ENCODE measurements around the gene TTC24. TPM values are rescaled to one million over a fixed set of nuclear protein-coding genes. Genes with fewer than 3 reads are reported as not detected.

Gene TTC24
- total RNA-seq, 1 donor from 2014 or later = not detected

- H3K4me3 Mint-ChIP-seq (ENCODE audit: unreplicated experiment) = no peak overlapping the region
- H3K4me1 Mint-ChIP-seq (ENCODE audit: low read depth) = no peaks in the 10 kb centered on the region
- no peak for DNase-seq (ENCODE audit: low spot score)
- no peak overlapping the region for H3K27ac Mint-ChIP-seq (ENCODE audit: unreplicated experiment)
- TF ChIP-seq, protein P1, sequence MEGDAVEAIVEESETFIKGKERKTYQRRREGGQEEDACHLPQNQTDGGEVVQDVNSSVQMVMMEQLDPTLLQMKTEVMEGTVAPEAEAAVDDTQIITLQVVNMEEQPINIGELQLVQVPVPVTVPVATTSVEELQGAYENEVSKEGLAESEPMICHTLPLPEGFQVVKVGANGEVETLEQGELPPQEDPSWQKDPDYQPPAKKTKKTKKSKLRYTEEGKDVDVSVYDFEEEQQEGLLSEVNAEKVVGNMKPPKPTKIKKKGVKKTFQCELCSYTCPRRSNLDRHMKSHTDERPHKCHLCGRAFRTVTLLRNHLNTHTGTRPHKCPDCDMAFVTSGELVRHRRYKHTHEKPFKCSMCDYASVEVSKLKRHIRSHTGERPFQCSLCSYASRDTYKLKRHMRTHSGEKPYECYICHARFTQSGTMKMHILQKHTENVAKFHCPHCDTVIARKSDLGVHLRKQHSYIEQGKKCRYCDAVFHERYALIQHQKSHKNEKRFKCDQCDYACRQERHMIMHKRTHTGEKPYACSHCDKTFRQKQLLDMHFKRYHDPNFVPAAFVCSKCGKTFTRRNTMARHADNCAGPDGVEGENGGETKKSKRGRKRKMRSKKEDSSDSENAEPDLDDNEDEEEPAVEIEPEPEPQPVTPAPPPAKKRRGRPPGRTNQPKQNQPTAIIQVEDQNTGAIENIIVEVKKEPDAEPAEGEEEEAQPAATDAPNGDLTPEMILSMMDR (IDR thresholded peaks at IDR 0.05) = no peak
- H3K36me3 Mint-ChIP-seq (ENCODE audit: low read depth) = peaks cover 5% of the 10 kb centered on the region
- no peaks in the 10 kb centered on the region for H3K9me3 Mint-ChIP-seq (ENCODE audit: low read depth)
- H3K27me3 Mint-ChIP-seq (ENCODE audit: low read depth) = no peaks in the 10 kb centered on the region
Measured at GRCh38 chr1:156537027-156537426, 42.5 kb upstream of the TTC24 start.

GRCh38 chr1:156538711-156539440, 40.6 kb upstream of the TTC24 start:
- Mint-ChIP-seq H3K36me3 (ENCODE audit: low read depth) (peaks cover 6% of the 10 kb centered on the region), H3K27ac (ENCODE audit: unreplicated experiment) (no peak overlapping the region), H3K4me3 (ENCODE audit: unreplicated experiment) (no peak overlapping the region), H3K27me3 (ENCODE audit: low read depth) (no peaks in the 10 kb centered on the region), H3K4me1 (ENCODE audit: low read depth) (no peaks in the 10 kb centered on the region), H3K9me3 (ENCODE audit: low read depth) (no peaks in the 10 kb centered on the region)
- DNase-seq (ENCODE audit: low spot score) = peak; percentile 41
- TF ChIP-seq, protein P1 (IDR thresholded peaks at IDR 0.05) = no peak

DNA sequence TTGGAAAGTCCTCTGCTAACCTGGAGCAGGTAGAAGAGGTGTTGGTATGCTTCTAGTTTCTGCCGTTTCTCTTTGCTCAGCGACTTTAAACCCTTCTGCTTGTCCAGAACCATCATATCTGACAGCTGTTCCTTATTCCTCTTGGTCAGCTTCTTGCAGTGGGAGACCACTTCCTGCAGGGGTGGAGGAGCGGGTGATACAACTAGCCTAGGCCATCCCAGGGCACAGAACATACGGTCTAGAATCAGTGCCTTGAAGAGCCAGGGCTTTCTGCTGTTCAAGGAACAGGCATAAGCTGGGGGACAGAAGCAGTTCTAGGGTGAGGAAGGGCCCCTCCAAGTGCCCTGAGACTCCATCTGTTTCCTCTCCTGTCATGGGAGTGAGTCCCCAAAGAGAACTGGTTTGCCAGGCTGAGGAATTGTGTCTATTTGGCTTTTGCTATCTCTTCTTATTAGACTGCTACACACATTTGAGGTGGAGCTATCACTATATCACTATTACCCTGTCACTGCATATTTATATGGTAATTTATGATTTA, 39.6 kb upstream of the TTC24 start:
- TF ChIP-seq, protein P1 (IDR thresholded peaks at IDR 0.05) = no peak
- Mint-ChIP-seq H3K27ac (ENCODE audit: unreplicated experiment) (no peak overlapping the region), H3K36me3 (ENCODE audit: low read depth) (peaks cover 6% of the 10 kb centered on the region), H3K4me1 (ENCODE audit: low read depth) (no peaks in the 10 kb centered on the region), H3K27me3 (ENCODE audit: low read depth) (no peaks in the 10 kb centered on the region), H3K9me3 (ENCODE audit: low read depth) (no peaks in the 10 kb centered on the region), H3K4me3 (ENCODE audit: unreplicated experiment) (no peak overlapping the region)
- no peak for DNase-seq (ENCODE audit: low spot score)

GRCh38 chr1:156540955-156541354, 38.6 kb upstream of the TTC24 start:
- peaks cover 4% of the 10 kb centered on the region for H3K36me3 Mint-ChIP-seq (ENCODE audit: low read depth)
- no peaks in the 10 kb centered on the region for H3K9me3 Mint-ChIP-seq (ENCODE audit: low read depth)
- no peaks in the 10 kb centered on the region for H3K4me1 Mint-ChIP-seq (ENCODE audit: low read depth)
- TF ChIP-seq, protein P1 (IDR thresholded peaks at IDR 0.05) = no peak
- H3K27me3 Mint-ChIP-seq (ENCODE audit: low read depth) = no peaks in the 10 kb centered on the region
- no peak overlapping the region for H3K27ac Mint-ChIP-seq (ENCODE audit: unreplicated experiment)
- DNase-seq (ENCODE audit: low spot score) = peak; percentile 44
- H3K4me3 Mint-ChIP-seq (ENCODE audit: unreplicated experiment) = no peak overlapping the region

DNA sequence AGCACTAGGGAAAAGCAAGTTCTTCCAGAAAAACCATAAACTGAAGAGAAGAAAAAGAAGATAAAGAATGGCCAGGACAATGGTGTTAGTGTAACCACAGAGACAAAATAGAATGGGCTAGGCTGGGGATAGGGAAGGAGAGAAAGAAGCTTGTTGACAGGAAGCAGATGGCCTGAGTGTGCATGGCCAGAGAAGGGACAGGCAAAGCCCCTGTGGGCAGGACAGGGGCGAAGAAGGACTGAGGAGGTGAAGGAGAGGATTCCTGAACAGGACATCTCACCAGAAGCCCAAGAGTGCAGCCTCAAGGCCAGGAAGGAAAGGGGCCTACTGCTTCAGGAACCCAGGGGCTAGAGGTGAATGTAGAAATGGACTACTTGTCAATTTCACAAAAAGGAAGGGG, 36.5 kb upstream of the TTC24 start:
- Mint-ChIP-seq H3K27me3 (ENCODE audit: low read depth) (no peaks in the 10 kb centered on the region), H3K9me3 (ENCODE audit: low read depth) (no peaks in the 10 kb centered on the region), H3K36me3 (ENCODE audit: low read depth) (peaks cover 7% of the 10 kb centered on the region), H3K4me1 (ENCODE audit: low read depth) (no peaks in the 10 kb centered on the region), H3K27ac (ENCODE audit: unreplicated experiment) (no peak overlapping the region), H3K4me3 (ENCODE audit: unreplicated experiment) (no peak overlapping the region)
- TF ChIP-seq, protein P1 (IDR thresholded peaks at IDR 0.05) = no peak
- DNase-seq (ENCODE audit: low spot score) = no peak
